ENCODE results near the gene CETP. TPM values are rescaled to one million over a fixed set of nuclear protein-coding genes. Genes with fewer than 3 reads are reported as not detected.
A peak's percentile ranks its signal among the peaks of the same experiment; 100 is the strongest.

Gene CETP
- total and polyA plus RNA-seq, 2 of the 13 experiments (the other 11 are each of a cell fraction or from before 2014, with no cell fraction given) = 0.31 to 9.8 TPM

DNA sequence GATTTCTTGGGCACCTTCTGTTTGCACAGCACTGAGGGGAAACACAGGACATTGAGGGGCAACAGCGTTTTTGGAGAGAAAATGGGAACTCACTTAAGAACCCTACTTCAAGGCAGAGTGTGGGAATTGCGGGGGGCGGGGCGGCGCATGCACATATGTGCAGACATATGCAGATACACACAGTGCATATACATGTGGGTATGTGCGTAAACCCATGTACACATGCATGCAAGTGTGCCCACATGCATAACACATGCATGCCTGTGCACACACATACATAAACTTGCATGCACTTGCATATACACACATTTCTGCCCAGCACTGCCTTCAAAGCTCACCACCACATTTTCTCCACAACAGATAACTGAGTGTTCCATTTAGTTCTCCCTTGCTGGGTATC lies 60.0 kb downstream of the CETP start:
- H3K79me2 ChIP-seq (ENCODE audit: insufficient read depth, low read length) = no peaks in the 10 kb centered on the region
- H3K4me1 ChIP-seq (ENCODE audit: insufficient read depth, low read length) = peaks cover 32% of the 10 kb centered on the region
- BruUV-seq (replicated peaks) = no TSS peak
- no peaks in the 10 kb centered on the region for H3K36me3 ChIP-seq (replicated peaks in 1 of 2; ENCODE audit: control insufficient read depth in 1 of 2, insufficient read depth in 2 of 2, low read length in 2 of 2)
- ChIA-PET POLR2A (no interaction called here), CTCF (ENCODE audit: low intra/inter-chr PET ratio, low total read pairs) (no interaction called here)
- H4K20me1 ChIP-seq (ENCODE audit: insufficient read depth, low read length) = no peaks in the 10 kb centered on the region
- H2AFZ ChIP-seq (ENCODE audit: low read length) = no peak overlapping the region
- H3K4me3 ChIP-seq (replicated peaks in 1 of 3; ENCODE audit: insufficient read depth in 1 of 3, low read depth in 2 of 3, low read length in 3 of 3) = no peak overlapping the region
- in situ Hi-C loops (cut with HindIII; ENCODE audit: extremely low pct_ligation_motif_present, low pct_unique_long_range_greater_than_20kb) = no loop called here
- ATAC-seq (no peak), DNase-seq (ENCODE audit: low spot score) (no peak), FAIRE-seq (no peak)
- H3K4me2 ChIP-seq (ENCODE audit: low read depth, low read length) = no peak overlapping the region
- no peaks in the 10 kb centered on the region for H3K9me3 ChIP-seq (ENCODE audit: low read length)
- intact Hi-C loops (cut with micrococcal nuclease; ENCODE audit: unreplicated experiment) = no loop called here
- H3K9ac ChIP-seq (ENCODE audit: insufficient read depth, low read depth, low read length) = no peak overlapping the region
- 90% methylated on average over 6 of the region's 6 CpGs for WGBS (ENCODE audit: low lambda C conversion rate)
- 0 out of 5 replicates have a peak, but pooled peaks cover 0 to 6% of the 10 kb centered on the region in 2 experiments for H3K27me3 ChIP-seq (ENCODE audit: control insufficient read depth in 1 of 2, insufficient read depth in 2 of 2, low read length in 2 of 2)
- TF ChIP-seq MNT (IDR thresholded peaks at IDR 0.05) = peak; percentile 69
- TF ChIP-seq, protein P1, sequence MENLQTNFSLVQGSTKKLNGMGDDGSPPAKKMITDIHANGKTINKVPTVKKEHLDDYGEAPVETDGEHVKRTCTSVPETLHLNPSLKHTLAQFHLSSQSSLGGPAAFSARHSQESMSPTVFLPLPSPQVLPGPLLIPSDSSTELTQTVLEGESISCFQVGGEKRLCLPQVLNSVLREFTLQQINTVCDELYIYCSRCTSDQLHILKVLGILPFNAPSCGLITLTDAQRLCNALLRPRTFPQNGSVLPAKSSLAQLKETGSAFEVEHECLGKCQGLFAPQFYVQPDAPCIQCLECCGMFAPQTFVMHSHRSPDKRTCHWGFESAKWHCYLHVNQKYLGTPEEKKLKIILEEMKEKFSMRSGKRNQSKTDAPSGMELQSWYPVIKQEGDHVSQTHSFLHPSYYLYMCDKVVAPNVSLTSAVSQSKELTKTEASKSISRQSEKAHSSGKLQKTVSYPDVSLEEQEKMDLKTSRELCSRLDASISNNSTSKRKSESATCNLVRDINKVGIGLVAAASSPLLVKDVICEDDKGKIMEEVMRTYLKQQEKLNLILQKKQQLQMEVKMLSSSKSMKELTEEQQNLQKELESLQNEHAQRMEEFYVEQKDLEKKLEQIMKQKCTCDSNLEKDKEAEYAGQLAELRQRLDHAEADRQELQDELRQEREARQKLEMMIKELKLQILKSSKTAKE (CRISPR knock-in tag; IDR thresholded peaks at IDR 0.05; ENCODE audit: borderline replicate concordance) = 0 out of 2 replicates have a peak, but pooled peaks have one; percentile 12
- no peak for TF ChIP-seq ZHX2 (IDR thresholded peaks at IDR 0.05; ENCODE audit: low read depth)
- no peak for TF ChIP-seq ZHX2 (CRISPR knock-in tag; IDR thresholded peaks at IDR 0.05; ENCODE audit: borderline replicate concordance)
- TF ChIP-seq ZNF260 (CRISPR knock-in tag; IDR thresholded peaks at IDR 0.05; ENCODE audit: borderline replicate concordance, low read depth) = no peak
- TF ChIP-seq TGIF2 (CRISPR knock-in tag; IDR thresholded peaks at IDR 0.05) = no peak
- TF ChIP-seq MAX (IDR thresholded peaks at IDR 0.05) = no peak
- H3K27ac ChIP-seq (ENCODE audit: extremely low read length, insufficient read depth, low read length) = no peak overlapping the region
